Measurements from ENCODE around the gene NPAS3. TPM values are rescaled to one million over a fixed set of nuclear protein-coding genes. Genes with fewer than 3 reads are reported as not detected.

NPAS3 gene
- total and polyA plus RNA-seq, 4 donors = 0.07 to 0.09 (median 0.08) TPM; not detected in 1

- Histone ChIP-seq H3K4me1 (ENCODE audit: control insufficient read depth in 4 of 4, insufficient read depth in 4 of 4, low read length in 3 of 4) (peaks cover 0 to 3% (median 0%) of the 10 kb centered on the region in 4 donors), H3K9me3 (ENCODE audit: control insufficient read depth in 4 of 4, low read length in 3 of 4) (no peaks in the 10 kb centered on the region), H3K27me3 (ENCODE audit: control insufficient read depth in 4 of 4, insufficient read depth in 4 of 4, low read length in 3 of 4) (peaks cover 0 to 3% (median 0%) of the 10 kb centered on the region in 4 donors), H3K4me3 (ENCODE audit: low read depth in 1 of 3, low read length in 3 of 3) (no peak overlapping the region), H3K9ac (ENCODE audit: low read depth in 1 of 2, low read length in 2 of 2) (no peak overlapping the region), H3K36me3 (ENCODE audit: control insufficient read depth in 4 of 4, insufficient read depth in 3 of 4, low read depth in 1 of 4, low read length in 3 of 4) (no peaks in the 10 kb centered on the region), H3K27ac (ENCODE audit: low read depth in 1 of 2, low read length in 2 of 2) (no peak overlapping the region)
- DNase-seq (ENCODE audit: low spot score) = no peak
- TF ChIP-seq HNF4G (IDR thresholded peaks at IDR 0.05) (no peak), RXRA (IDR thresholded peaks at IDR 0.05) (no peak), RAD21 (IDR thresholded peaks at IDR 0.05) (no peak), FOXA1 (IDR thresholded peaks at IDR 0.05) (no peak), GABPA (IDR thresholded peaks at IDR 0.05 in 1 of 2, conservative IDR thresholded peaks at IDR 0.05 in 1 of 2) (no peak), NR2F2 (IDR thresholded peaks at IDR 0.05) (no peak), TAF1 (conservative IDR thresholded peaks at IDR 0.05) (no peak), JUND (IDR thresholded peaks at IDR 0.05) (no peak), ATF3 (IDR thresholded peaks at IDR 0.05) (no peak), MAX (IDR thresholded peaks at IDR 0.05) (no peak), ZBTB33 (IDR thresholded peaks at IDR 0.05) (no peak), EGR1 (IDR thresholded peaks at IDR 0.05; ENCODE audit: low read depth in 2 of 2) (no peak), HNF4A (conservative IDR thresholded peaks at IDR 0.05) (no peak)
- 43% methylated on average over 7 of the region's 7 CpGs for WGBS
Measured at GRCh38 chr14:33454707-33455106, 516.0 kb downstream of the NPAS3 start.

GRCh38 chr14:33455654-33456345 lies 517.1 kb downstream of the NPAS3 start:
- TF ChIP-seq YY1 (IDR thresholded peaks at IDR 0.05) = no peak
- Histone ChIP-seq H3K4me3 (ENCODE audit: low read depth in 1 of 3, low read length in 3 of 3) (no peak overlapping the region), H3K4me1 (ENCODE audit: control insufficient read depth in 4 of 4, insufficient read depth in 4 of 4, low read length in 3 of 4) (peaks cover 0 to 3% (median 0%) of the 10 kb centered on the region in 4 donors), H3K27ac (ENCODE audit: low read depth in 1 of 2, low read length in 2 of 2) (no peak overlapping the region), H3K36me3 (ENCODE audit: control insufficient read depth in 4 of 4, insufficient read depth in 3 of 4, low read depth in 1 of 4, low read length in 3 of 4) (no peaks in the 10 kb centered on the region), H3K9ac (ENCODE audit: low read depth in 1 of 2, low read length in 2 of 2) (no peak overlapping the region), H3K9me3 (ENCODE audit: control insufficient read depth in 4 of 4, low read length in 3 of 4) (no peaks in the 10 kb centered on the region), H3K27me3 (ENCODE audit: control insufficient read depth in 4 of 4, insufficient read depth in 4 of 4, low read length in 3 of 4) (peaks cover 0 to 3% (median 0%) of the 10 kb centered on the region in 4 donors)
- WGBS = 80% methylated on average over 5 of the region's 5 CpGs
- DNase-seq (ENCODE audit: low spot score) = no peak

DNA sequence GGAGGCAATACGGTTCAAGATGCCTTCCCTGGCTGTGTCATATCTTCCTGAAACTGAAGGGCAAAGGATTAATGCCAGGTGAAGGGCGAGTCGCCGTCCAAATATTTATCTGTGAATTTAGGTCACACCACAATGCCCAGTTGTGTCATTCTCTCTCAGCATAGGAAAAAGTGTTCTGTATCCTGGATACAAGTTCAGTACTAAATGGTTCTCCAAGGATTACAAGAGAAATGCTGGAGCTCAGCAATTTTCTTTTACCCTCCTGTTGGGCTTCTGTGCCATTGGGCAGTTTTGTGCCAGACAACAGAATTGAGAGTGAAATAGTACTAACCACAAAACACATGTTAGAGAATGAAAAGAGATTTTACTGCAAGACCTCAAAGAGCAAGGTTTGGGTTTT lies 518.3 kb downstream of the NPAS3 start:
- Histone ChIP-seq H3K4me1 (ENCODE audit: control insufficient read depth in 4 of 4, insufficient read depth in 4 of 4, low read length in 3 of 4) (peaks cover 0 to 3% (median 0%) of the 10 kb centered on the region in 4 donors), H3K27ac (ENCODE audit: low read depth in 1 of 2, low read length in 2 of 2) (no peak overlapping the region), H3K4me3 (ENCODE audit: low read depth in 1 of 3, low read length in 3 of 3) (no peak overlapping the region), H3K9me3 (ENCODE audit: control insufficient read depth in 4 of 4, low read length in 3 of 4) (no peaks in the 10 kb centered on the region), H3K27me3 (ENCODE audit: control insufficient read depth in 4 of 4, insufficient read depth in 4 of 4, low read length in 3 of 4) (peaks cover 0 to 5% (median 0%) of the 10 kb centered on the region in 4 donors), H3K36me3 (ENCODE audit: control insufficient read depth in 4 of 4, insufficient read depth in 3 of 4, low read depth in 1 of 4, low read length in 3 of 4) (no peaks in the 10 kb centered on the region), H3K9ac (ENCODE audit: low read depth in 1 of 2, low read length in 2 of 2) (no peak overlapping the region)
- no peak for DNase-seq (ENCODE audit: low spot score)
- 67% methylated on average over 4 of the region's 4 CpGs for WGBS
- TF ChIP-seq YY1 (IDR thresholded peaks at IDR 0.05) (no peak), FOXA1 (IDR thresholded peaks at IDR 0.05) (no peak), NR2F2 (IDR thresholded peaks at IDR 0.05) (no peak), TAF1 (conservative IDR thresholded peaks at IDR 0.05) (no peak), ATF3 (IDR thresholded peaks at IDR 0.05) (no peak), ZBTB33 (IDR thresholded peaks at IDR 0.05) (no peak), MAX (IDR thresholded peaks at IDR 0.05) (no peak)
- TF ChIP-seq, protein P1, sequence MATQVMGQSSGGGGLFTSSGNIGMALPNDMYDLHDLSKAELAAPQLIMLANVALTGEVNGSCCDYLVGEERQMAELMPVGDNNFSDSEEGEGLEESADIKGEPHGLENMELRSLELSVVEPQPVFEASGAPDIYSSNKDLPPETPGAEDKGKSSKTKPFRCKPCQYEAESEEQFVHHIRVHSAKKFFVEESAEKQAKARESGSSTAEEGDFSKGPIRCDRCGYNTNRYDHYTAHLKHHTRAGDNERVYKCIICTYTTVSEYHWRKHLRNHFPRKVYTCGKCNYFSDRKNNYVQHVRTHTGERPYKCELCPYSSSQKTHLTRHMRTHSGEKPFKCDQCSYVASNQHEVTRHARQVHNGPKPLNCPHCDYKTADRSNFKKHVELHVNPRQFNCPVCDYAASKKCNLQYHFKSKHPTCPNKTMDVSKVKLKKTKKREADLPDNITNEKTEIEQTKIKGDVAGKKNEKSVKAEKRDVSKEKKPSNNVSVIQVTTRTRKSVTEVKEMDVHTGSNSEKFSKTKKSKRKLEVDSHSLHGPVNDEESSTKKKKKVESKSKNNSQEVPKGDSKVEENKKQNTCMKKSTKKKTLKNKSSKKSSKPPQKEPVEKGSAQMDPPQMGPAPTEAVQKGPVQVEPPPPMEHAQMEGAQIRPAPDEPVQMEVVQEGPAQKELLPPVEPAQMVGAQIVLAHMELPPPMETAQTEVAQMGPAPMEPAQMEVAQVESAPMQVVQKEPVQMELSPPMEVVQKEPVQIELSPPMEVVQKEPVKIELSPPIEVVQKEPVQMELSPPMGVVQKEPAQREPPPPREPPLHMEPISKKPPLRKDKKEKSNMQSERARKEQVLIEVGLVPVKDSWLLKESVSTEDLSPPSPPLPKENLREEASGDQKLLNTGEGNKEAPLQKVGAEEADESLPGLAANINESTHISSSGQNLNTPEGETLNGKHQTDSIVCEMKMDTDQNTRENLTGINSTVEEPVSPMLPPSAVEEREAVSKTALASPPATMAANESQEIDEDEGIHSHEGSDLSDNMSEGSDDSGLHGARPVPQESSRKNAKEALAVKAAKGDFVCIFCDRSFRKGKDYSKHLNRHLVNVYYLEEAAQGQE (IDR thresholded peaks at IDR 0.05) = no peak
- TF ChIP-seq, protein P2, sequence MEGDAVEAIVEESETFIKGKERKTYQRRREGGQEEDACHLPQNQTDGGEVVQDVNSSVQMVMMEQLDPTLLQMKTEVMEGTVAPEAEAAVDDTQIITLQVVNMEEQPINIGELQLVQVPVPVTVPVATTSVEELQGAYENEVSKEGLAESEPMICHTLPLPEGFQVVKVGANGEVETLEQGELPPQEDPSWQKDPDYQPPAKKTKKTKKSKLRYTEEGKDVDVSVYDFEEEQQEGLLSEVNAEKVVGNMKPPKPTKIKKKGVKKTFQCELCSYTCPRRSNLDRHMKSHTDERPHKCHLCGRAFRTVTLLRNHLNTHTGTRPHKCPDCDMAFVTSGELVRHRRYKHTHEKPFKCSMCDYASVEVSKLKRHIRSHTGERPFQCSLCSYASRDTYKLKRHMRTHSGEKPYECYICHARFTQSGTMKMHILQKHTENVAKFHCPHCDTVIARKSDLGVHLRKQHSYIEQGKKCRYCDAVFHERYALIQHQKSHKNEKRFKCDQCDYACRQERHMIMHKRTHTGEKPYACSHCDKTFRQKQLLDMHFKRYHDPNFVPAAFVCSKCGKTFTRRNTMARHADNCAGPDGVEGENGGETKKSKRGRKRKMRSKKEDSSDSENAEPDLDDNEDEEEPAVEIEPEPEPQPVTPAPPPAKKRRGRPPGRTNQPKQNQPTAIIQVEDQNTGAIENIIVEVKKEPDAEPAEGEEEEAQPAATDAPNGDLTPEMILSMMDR (IDR thresholded peaks at IDR 0.05; ENCODE audit: low read depth, low read length, missing input control) = no peak

Measured in liver (tissue), 9 donors.